ENCODE data around the gene B4GALT2. TPM values are rescaled to one million over a fixed set of nuclear protein-coding genes. Genes with fewer than 3 reads are reported as not detected.

Gene B4GALT2
- total RNA-seq, 1 experiment from 2014 or later = 70.9 TPM

GRCh38 chr1:43930949-43931275, 48.1 kb upstream of the B4GALT2 start:
- peaks cover 34 to 44% of the 10 kb centered on the region in 2 experiments for H3K4me1 Mint-ChIP-seq

More at GRCh38 chr1:43930949-43931275, 48.1 kb upstream of the B4GALT2 start:
- H3K4ac ChIP-seq (ENCODE audit: low read depth, low read length) = no peak overlapping the region
- H3K56ac ChIP-seq (ENCODE audit: insufficient read length, low read depth, low read length) = no peak overlapping the region
- H3K4me3 Mint-ChIP-seq = no peak overlapping the region
- H3T11ph ChIP-seq (ENCODE audit: low read length) = no peak overlapping the region
- H3K23ac ChIP-seq (ENCODE audit: insufficient read length, low read depth, low read length) = no peak overlapping the region
- peaks cover 4 to 7% (median 6%) of the 10 kb centered on the region in 3 experiments; a peak in 5 of 7 replicates for H3K36me3 Mint-ChIP-seq (ENCODE audit: insufficient read depth in 1 of 3, low read depth in 3 of 3)
- no peak overlapping the region for H2BK15ac ChIP-seq (ENCODE audit: low read depth, low read length)
- H2BK12ac ChIP-seq (ENCODE audit: insufficient read length, low read depth, low read length) = no peak overlapping the region
- no peak overlapping the region for H4K8ac ChIP-seq (replicated peaks; ENCODE audit: insufficient read length, low read depth, low read length)
- H3K27ac ChIP-seq (ENCODE audit: insufficient read length, low read depth, low read length) = no peak overlapping the region
- no peak overlapping the region for H4K5ac ChIP-seq (ENCODE audit: insufficient read length, low read depth, low read length)
- no peak overlapping the region for H2BK5ac ChIP-seq (ENCODE audit: insufficient read length, low read length)
- no peak overlapping the region for H2AFZ ChIP-seq (ENCODE audit: low read length)
- H3K4me1 ChIP-seq (ENCODE audit: insufficient read depth, low read length) = peaks cover 6% of the 10 kb centered on the region; the same call in 1 of the 2 replicates
- peaks cover 16% of the 10 kb centered on the region for H3K23me2 ChIP-seq (ENCODE audit: insufficient read length, low read depth, low read length, poor library complexity, severe bottlenecking)
- no peak overlapping the region for H4K91ac ChIP-seq (ENCODE audit: insufficient read length, low read depth, low read length)
- no peak overlapping the region for H3K18ac ChIP-seq (ENCODE audit: insufficient read length, low read depth, low read length)
- DNase-seq = no peak
- no peaks in the 10 kb centered on the region for H3K9me3 Mint-ChIP-seq
- no peaks in the 10 kb centered on the region for H3K9me3 ChIP-seq (ENCODE audit: control insufficient read depth, low read depth, low read length)
- H4K20me1 ChIP-seq (ENCODE audit: control insufficient read depth, insufficient read depth, insufficient read length) = no peaks in the 10 kb centered on the region
- no peak overlapping the region for H3K4me2 ChIP-seq (ENCODE audit: insufficient read depth, insufficient read length, low read length)
- H3K27ac Mint-ChIP-seq = no peak overlapping the region
- H3K9ac ChIP-seq (ENCODE audit: extremely low read depth, insufficient read length, low read length) = no peak overlapping the region
- H2BK120ac ChIP-seq (ENCODE audit: low read depth, low read length, poor library complexity, severe bottlenecking) = no peak overlapping the region
- no peaks in the 10 kb centered on the region for H3K79me1 ChIP-seq (ENCODE audit: insufficient read depth, low read depth, low read length, poor library complexity, severe bottlenecking)
- no peak overlapping the region for H2BK20ac ChIP-seq (ENCODE audit: low read depth, low read length, poor library complexity, severe bottlenecking)
- WGBS (ENCODE audit: extremely low coverage, insufficient read length, low lambda C conversion rate) = no CpG with 5 or more reads among the region's 4 CpGs
- H2AK5ac ChIP-seq (ENCODE audit: insufficient read length, low read length) = no peak overlapping the region
- H3K14ac ChIP-seq (ENCODE audit: insufficient read depth, low read length) = no peak overlapping the region
- no peaks in the 10 kb centered on the region for H3K79me2 ChIP-seq (ENCODE audit: insufficient read depth, low read length)
- TF ChIP-seq, protein P1, sequence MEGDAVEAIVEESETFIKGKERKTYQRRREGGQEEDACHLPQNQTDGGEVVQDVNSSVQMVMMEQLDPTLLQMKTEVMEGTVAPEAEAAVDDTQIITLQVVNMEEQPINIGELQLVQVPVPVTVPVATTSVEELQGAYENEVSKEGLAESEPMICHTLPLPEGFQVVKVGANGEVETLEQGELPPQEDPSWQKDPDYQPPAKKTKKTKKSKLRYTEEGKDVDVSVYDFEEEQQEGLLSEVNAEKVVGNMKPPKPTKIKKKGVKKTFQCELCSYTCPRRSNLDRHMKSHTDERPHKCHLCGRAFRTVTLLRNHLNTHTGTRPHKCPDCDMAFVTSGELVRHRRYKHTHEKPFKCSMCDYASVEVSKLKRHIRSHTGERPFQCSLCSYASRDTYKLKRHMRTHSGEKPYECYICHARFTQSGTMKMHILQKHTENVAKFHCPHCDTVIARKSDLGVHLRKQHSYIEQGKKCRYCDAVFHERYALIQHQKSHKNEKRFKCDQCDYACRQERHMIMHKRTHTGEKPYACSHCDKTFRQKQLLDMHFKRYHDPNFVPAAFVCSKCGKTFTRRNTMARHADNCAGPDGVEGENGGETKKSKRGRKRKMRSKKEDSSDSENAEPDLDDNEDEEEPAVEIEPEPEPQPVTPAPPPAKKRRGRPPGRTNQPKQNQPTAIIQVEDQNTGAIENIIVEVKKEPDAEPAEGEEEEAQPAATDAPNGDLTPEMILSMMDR (conservative IDR thresholded peaks at IDR 0.05) = no peak
- peaks cover 15% of the 10 kb centered on the region for H3K27me3 Mint-ChIP-seq (ENCODE audit: low read depth)
- H3K27me3 ChIP-seq (ENCODE audit: insufficient read depth, low read length) = no peaks in the 10 kb centered on the region
